Activated CD4-positive, alpha-beta memory T cell treated with anti-CD3 and anti-CD28 coated beads, Interleukin-2, amount 10 ng/mL, durations not matched to agents 7 days and 5 days (primary cell): ENCODE measurements around the gene ACTA2. TPM values are rescaled to one million over a fixed set of nuclear protein-coding genes. Genes with fewer than 3 reads are reported as not detected.

Experiments used
- CTCF ChIA-PET: fragments of 350-600 bp; sonication (Branson Sonifier 250); formaldehyde crosslinking; loops from one replicate; lab custom pipeline; 2021; ENCODE audit warnings: antibody characterized with exemption, inconsistent platforms; lab: Charles Lee
- POLR2A ChIA-PET: fragments of 350-600 bp; sonication (Branson Sonifier 250); formaldehyde crosslinking; loops from one replicate; lab custom pipeline; 2021; ENCODE audit warnings: antibody characterized with exemption; lab: Charles Lee
- DNase-seq: peaks from one replicate; pipeline ENCODE4 v3.0.0-alpha.2; 2020
- H3K27ac Mint-ChIP-seq: one replicate; pipeline ENCODE4 v1.8.0; 2021; ENCODE audit warnings: mild to moderate bottlenecking, mixed read lengths
- H3K27me3 Mint-ChIP-seq: one replicate; pipeline ENCODE4 v1.8.0; 2021; ENCODE audit warnings: mixed read lengths
- H3K36me3 Mint-ChIP-seq: one replicate; pipeline ENCODE4 v1.8.0; 2021; ENCODE audit warnings: low read depth, mixed read lengths
- H3K4me1 Mint-ChIP-seq: one replicate; pipeline ENCODE4 v1.8.0; 2021; ENCODE audit warnings: mixed read lengths
- H3K4me3 Mint-ChIP-seq: one replicate; pipeline ENCODE4 v1.8.0; 2021; ENCODE audit warnings: mild to moderate bottlenecking, mixed read lengths
- H3K9me3 Mint-ChIP-seq: one replicate; pipeline ENCODE4 v1.8.0; 2021; ENCODE audit warnings: mixed read lengths
- total RNA-seq, 2 experiments: library from RNA; stranded (reverse); gene quantifications; one replicate each; pipeline ENCODE4 v1.2.3, GENCODE V29; 2021

Gene ACTA2
- total RNA-seq = 10 to 100 TPM; 14.7 to 15.5 TPM

DNA sequence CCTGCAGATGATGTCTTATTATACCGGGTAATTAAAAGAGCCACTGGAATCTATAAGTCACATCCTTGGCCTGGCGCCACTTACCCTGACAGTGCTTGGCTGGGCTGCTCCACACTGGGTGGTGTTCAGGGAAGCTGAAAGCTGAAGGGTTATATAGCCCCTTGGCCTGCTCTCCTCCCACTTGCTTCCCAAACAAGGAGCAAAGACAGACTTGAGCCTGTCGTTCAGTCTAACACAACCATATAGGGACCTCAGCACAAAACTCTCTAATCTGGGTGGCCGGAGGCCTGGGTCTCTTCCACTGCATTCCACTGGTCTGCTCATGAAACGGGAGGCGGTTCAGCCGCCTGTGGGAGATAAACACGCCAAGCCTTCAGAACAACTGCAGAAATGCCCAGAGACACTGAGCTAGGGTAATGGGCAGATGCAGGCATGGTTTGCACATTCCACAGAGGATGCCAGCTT is at the start of gene ACTA2:
ACTA2 (minus strand) TSS at position 127 of the 465 bp plus-strand sequence. CDS start 3,843 bp downstream, outside the sequence.
- H3K27me3 Mint-ChIP-seq = no peaks in the 10 kb centered on the region
- H3K9me3 Mint-ChIP-seq = no peaks in the 10 kb centered on the region
- POLR2A ChIA-PET = no interaction called here
- no peaks in the 10 kb centered on the region for H3K36me3 Mint-ChIP-seq
- H3K4me1 Mint-ChIP-seq = no peaks in the 10 kb centered on the region
- H3K27ac Mint-ChIP-seq = no peak within 1 kb of the TSS
- CTCF ChIA-PET = interaction anchor here (0.5 kb wide), 1 partner anchor 21 kb away, joined by 5 read pairs; no protein-coding TSS in a partner anchor
- DNase-seq = no peak
- no peak within 1 kb of the TSS for H3K4me3 Mint-ChIP-seq

DNA sequence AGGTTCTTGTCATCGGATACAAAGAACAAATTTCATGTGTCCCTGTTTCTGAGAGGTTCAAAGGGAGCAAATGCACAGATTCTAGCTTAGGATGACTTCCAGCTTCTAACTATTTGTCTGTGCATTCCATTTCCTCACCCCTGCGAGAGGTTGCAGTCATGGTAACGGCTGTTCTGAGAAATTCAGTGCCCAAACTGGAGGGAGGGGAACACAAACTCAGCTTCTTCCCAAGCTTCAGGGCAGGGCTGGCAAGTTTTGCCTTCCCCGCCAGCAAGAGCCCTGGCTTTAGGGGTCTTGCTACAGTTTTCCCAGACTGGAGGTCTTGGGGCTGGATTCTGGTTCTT is 49.1 kb upstream of the ACTA2 start:
- CTCF ChIA-PET = interaction anchor here (0.7 to 1.7 kb wide), 6 partner anchors 9 to 69 kb away, joined by 3 to 14 read pairs (median 6); partner anchors contain the start of gene FAS
- H3K36me3 Mint-ChIP-seq = peaks cover 32% of the 10 kb centered on the region
- peaks cover 70% of the 10 kb centered on the region for H3K4me1 Mint-ChIP-seq
- DNase-seq = peak; percentile 47
- peak overlapping the region; percentile 84 for H3K27ac Mint-ChIP-seq
- H3K9me3 Mint-ChIP-seq = no peaks in the 10 kb centered on the region
- no peaks in the 10 kb centered on the region for H3K27me3 Mint-ChIP-seq
- POLR2A ChIA-PET = interaction anchor here (0.7 to 4.8 kb wide), 6 partner anchors 10 to 413 kb away, joined by 3 to 142 read pairs (median 4); partner anchors contain the start of genes FAS and IFIT5
- peak overlapping the region; percentile 71 for H3K4me3 Mint-ChIP-seq

DNA sequence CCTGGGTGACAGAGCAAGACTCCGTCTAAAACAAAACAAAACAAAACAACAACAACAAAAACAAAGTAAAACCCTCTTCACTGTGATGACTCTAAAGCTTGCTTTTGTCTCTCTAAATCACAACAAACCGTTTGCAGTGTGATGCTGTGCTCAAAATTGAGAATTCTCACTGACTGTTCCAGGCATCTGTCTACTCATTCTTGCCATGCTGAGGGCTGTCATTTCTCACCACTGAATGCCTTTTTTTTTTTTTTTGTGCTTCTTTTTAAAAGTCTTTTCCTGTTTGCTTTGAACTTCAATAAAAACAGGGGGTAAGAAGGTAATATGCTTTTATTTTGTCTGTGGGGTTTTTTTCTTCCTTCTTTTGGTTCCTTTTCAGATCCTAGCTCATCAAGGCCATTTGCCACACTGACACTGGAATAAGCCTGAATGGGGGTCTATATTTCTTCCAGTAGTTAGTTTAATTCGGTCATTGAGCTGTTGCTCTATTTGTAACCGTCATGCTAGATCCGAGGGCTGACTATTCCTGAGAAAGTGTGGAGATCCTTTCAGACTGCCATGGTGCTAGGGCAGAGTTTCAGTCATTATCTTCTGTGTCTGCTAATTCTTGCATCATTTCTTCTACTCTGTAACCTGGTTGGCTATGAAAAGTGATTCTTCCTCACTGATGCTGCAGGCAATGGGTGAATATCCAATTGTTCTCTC is 48.6 kb upstream of the ACTA2 start:
- peak overlapping the region; percentile 71 for H3K4me3 Mint-ChIP-seq

DNA sequence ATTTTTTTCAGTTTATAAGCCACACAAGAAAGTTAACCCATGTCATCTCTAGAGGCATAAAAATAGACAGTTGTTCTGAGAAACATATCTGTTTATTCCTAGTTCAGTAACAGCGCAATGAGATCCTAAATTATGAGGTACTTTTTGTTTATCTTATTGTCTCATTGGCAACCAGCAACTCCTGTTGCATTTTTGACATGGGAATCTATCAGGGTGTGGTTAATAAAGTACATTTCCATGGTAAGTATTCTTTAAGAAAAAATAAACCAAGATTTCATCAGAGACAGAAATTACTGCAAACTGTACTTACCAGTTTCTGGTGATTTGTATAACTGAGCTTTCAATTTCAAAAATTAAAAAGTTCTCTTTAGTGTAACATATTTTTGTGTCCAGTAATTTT is 47.1 kb upstream of the ACTA2 start:
- ChIA-PET POLR2A (interaction anchor here (1.2 to 4.8 kb wide), 2 partner anchors 8 to 120 kb away, joined by 3 to 142 read pairs; partner anchors contain the start of genes FAS and STAMBPL1), CTCF (interaction anchor here (10.6 kb wide), 1 partner anchor 67 kb away, joined by 63 read pairs; no protein-coding TSS in a partner anchor)
- peak overlapping the region; percentile 71 for H3K4me3 Mint-ChIP-seq
- H3K4me1 Mint-ChIP-seq = peaks cover 81% of the 10 kb centered on the region
- peaks cover 34% of the 10 kb centered on the region for H3K36me3 Mint-ChIP-seq
- DNase-seq = no peak
- no peaks in the 10 kb centered on the region for H3K9me3 Mint-ChIP-seq
- no peaks in the 10 kb centered on the region for H3K27me3 Mint-ChIP-seq
- H3K27ac Mint-ChIP-seq = peak overlapping the region; percentile 59

More for the DNA sequence above, 48.6 kb upstream of the ACTA2 start:
- no peaks in the 10 kb centered on the region for H3K9me3 Mint-ChIP-seq
- peak overlapping the region; percentile 84 for H3K27ac Mint-ChIP-seq
- H3K36me3 Mint-ChIP-seq = peaks cover 32% of the 10 kb centered on the region
- no peaks in the 10 kb centered on the region for H3K27me3 Mint-ChIP-seq
- POLR2A ChIA-PET = interaction anchor here (0.7 to 4.8 kb wide), 6 partner anchors 9 to 413 kb away, joined by 3 to 142 read pairs (median 4); partner anchors contain the start of genes FAS and IFIT5
- CTCF ChIA-PET = interaction anchor here (0.7 to 1.7 kb wide), 6 partner anchors 9 to 69 kb away, joined by 3 to 14 read pairs (median 6); partner anchors contain the start of gene FAS
- peaks cover 72% of the 10 kb centered on the region for H3K4me1 Mint-ChIP-seq
- peak; percentile 58 for DNase-seq

DNA sequence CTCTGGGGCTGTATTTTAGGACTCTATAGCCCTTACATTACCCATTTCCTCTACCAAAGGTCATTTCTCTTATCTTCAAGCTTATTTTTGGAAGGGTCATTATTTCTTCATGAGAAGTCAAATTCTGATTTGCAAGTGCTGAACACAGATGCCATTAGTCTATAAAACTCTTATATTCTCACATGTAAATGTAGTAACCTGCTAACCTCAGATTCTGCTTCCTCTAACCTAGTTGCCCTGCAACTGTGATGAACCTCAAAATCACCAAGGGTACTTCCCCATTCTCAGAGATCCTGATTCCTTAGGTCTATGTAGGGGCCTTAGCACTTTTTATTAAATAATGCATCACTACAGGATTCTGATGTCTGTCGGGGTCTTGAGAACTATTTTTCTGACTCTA is 44.4 kb upstream of the ACTA2 start:
- POLR2A ChIA-PET = interaction anchor here (2.0 kb wide), 1 partner anchor 10 kb away, joined by 5 read pairs; no protein-coding TSS in a partner anchor
- Mint-ChIP-seq H3K36me3 (peaks cover 40% of the 10 kb centered on the region), H3K4me1 (peaks cover 78% of the 10 kb centered on the region), H3K27me3 (no peaks in the 10 kb centered on the region), H3K27ac (peak overlapping the region; percentile 2), H3K9me3 (no peaks in the 10 kb centered on the region), H3K4me3 (no peak overlapping the region)
- no peak for DNase-seq
- CTCF ChIA-PET = interaction anchor here (1.1 to 10.6 kb wide), 2 partner anchors 64 to 161 kb away, joined by 3 to 63 read pairs; no protein-coding TSS in a partner anchor

DNA sequence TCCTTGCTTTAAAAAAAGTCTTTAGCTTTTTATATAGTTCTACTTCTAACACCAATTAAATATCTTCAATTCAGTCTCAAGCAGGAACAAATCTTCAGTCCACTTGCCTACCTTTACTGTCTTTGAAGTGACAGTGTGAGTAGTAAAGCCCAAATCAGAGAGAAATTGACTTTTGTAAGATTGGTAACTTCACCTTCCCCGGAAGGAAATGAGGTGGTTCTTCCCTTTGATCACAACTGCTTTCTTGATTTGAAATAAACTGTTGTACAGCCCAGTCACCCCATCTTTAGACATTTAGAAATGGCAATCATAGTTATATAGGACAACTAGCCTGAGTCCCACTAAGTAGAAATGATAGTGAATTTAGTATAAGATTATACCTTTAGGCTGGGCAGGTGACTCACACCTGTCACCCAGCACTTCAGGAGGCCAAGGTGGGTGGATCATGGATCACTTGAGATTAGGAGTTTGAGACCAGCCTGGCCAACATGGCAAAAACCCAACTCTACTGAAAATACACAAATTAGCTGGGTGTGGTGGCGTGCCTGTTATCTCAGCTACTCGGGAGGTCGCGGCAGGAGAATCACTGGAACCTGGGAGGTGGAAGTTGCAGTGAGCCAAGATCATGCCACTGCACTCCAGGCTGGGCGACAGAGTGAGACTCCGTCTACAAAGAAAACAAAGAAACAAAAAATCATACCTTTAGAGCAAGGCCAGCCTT is 42.7 kb upstream of the ACTA2 start:
- DNase-seq = no peak

DNA sequence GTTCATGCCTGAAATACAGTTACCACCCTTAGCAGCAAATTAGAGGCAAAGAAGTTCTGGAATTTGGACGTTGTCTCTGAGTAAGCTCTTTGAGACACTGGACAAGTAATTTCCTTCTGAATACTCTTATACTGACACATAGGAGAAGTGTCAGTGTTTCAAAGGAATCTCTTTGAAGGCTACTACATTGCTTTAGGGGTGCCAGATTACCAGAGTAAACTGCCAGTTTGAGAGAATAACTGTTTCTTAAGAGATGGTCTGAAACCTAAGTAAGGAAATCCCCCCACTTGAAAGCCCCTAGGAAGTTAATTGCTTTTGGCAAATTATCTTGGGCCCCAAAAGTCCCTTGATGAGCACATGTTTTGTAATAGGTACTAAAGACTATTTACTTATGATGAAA is 41.4 kb upstream of the ACTA2 start:
- no peak for DNase-seq
- H3K36me3 Mint-ChIP-seq = peaks cover 53% of the 10 kb centered on the region
- ChIA-PET POLR2A (interaction anchor here (0.8 to 6.1 kb wide), 5 partner anchors 6 to 113 kb away, joined by 3 to 142 read pairs (median 46); partner anchors contain the start of gene STAMBPL1), CTCF (interaction anchor here (0.7 to 10.6 kb wide), 6 partner anchors 10 to 158 kb away, joined by 3 to 63 read pairs (median 3); partner anchors contain the start of gene STAMBPL1)
- H3K4me1 Mint-ChIP-seq = peaks cover 67% of the 10 kb centered on the region
- H3K27ac Mint-ChIP-seq = peak overlapping the region; percentile 64
- H3K9me3 Mint-ChIP-seq = no peaks in the 10 kb centered on the region
- H3K4me3 Mint-ChIP-seq = peak overlapping the region; percentile 69
- H3K27me3 Mint-ChIP-seq = no peaks in the 10 kb centered on the region

More for the DNA sequence above, 42.7 kb upstream of the ACTA2 start:
- Mint-ChIP-seq H3K4me1 (peaks cover 65% of the 10 kb centered on the region), H3K27me3 (no peaks in the 10 kb centered on the region), H3K27ac (peak overlapping the region; percentile 60), H3K36me3 (peaks cover 52% of the 10 kb centered on the region), H3K9me3 (no peaks in the 10 kb centered on the region), H3K4me3 (peak overlapping the region; percentile 25)
- ChIA-PET POLR2A (interaction anchor here (0.7 to 6.1 kb wide), 6 partner anchors 8 to 114 kb away, joined by 3 to 57 read pairs (median 4); no protein-coding TSS in a partner anchor), CTCF (interaction anchor here (1.6 to 10.6 kb wide), 2 partner anchors 62 to 115 kb away, joined by 4 to 63 read pairs; partner anchors contain the start of gene STAMBPL1)

DNA sequence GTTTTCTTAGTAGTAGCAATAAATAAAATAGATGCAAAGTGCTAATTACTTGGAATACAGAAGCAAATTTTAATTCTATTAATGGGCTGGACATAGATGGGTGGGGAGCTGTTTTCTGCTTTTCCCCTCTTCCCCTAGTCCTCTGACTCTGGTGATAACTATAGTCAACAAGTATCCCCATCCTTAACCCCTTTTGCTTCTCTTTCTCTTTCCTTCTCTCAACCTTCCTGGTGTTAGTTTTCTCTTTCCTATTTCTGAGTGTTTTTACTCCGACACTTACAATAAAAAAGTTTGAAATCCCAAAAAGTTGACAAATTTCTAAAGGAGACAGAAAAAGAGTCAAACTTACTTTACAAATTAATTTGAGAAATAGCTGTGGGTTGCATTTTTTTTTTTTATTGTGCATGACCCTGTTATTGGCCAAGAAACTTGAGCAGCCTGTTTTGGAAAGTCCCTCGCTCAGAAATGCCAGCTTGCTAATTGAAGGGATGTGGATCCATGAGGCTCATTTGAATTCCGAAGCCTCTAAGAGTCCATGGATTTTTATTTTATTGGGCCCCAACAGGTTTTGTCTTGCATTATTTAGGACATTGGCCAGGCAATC is 40.5 kb upstream of the ACTA2 start:
- H3K9me3 Mint-ChIP-seq = no peaks in the 10 kb centered on the region

DNA sequence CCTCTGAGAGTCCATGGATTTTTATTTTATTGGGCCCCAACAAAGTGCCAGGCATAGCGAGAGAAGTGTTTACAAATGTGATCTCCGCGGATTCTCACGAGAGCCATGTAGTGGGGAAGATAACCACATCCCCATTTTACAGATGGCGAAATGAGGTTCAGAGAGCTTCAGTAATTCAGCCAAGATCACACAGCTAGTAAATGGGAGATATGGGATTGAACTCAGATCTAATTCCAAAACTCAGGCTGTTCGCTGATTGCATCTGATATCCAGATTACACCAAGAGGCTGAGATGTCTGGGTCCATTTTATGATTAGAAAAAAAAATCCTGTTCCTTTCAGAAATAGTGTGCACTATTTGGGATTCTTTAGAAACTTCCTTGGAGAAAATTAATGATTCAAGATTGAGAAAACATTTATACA is 39.3 kb upstream of the ACTA2 start:
- H3K4me3 Mint-ChIP-seq = peak overlapping the region; percentile 99
- peak overlapping the region; percentile 99 for H3K27ac Mint-ChIP-seq
- peak; percentile 53 for DNase-seq
- peaks cover 2% of the 10 kb centered on the region for H3K9me3 Mint-ChIP-seq
- CTCF ChIA-PET = interaction anchor here (0.6 to 10.6 kb wide), 4 partner anchors 9 to 59 kb away, joined by 3 to 63 read pairs (median 6); no protein-coding TSS in a partner anchor
- H3K4me1 Mint-ChIP-seq = peaks cover 74% of the 10 kb centered on the region
- POLR2A ChIA-PET = interaction anchor here (0.6 to 6.1 kb wide), 26 partner anchors 8 to 710 kb away, joined by 3 to 142 read pairs (median 6); partner anchors contain the start of genes CH25H, IFIT5, KIF20B and LIPA
- H3K36me3 Mint-ChIP-seq = peaks cover 53% of the 10 kb centered on the region
- H3K27me3 Mint-ChIP-seq = no peaks in the 10 kb centered on the region

More for the DNA sequence above, 40.5 kb upstream of the ACTA2 start:
- POLR2A ChIA-PET = interaction anchor here (0.8 to 6.1 kb wide), 10 partner anchors 7 to 1131 kb away, joined by 3 to 142 read pairs (median 6); partner anchors contain the start of genes CH25H, KIF20B and STAMBPL1
- peaks cover 51% of the 10 kb centered on the region for H3K36me3 Mint-ChIP-seq
- CTCF ChIA-PET = interaction anchor here (0.8 to 10.6 kb wide), 5 partner anchors 8 to 157 kb away, joined by 3 to 63 read pairs (median 3); no protein-coding TSS in a partner anchor
- H3K27me3 Mint-ChIP-seq = no peaks in the 10 kb centered on the region
- no peak for DNase-seq
- H3K4me3 Mint-ChIP-seq = peak overlapping the region; percentile 76
- H3K27ac Mint-ChIP-seq = peak overlapping the region; percentile 86
- H3K4me1 Mint-ChIP-seq = peaks cover 73% of the 10 kb centered on the region

DNA sequence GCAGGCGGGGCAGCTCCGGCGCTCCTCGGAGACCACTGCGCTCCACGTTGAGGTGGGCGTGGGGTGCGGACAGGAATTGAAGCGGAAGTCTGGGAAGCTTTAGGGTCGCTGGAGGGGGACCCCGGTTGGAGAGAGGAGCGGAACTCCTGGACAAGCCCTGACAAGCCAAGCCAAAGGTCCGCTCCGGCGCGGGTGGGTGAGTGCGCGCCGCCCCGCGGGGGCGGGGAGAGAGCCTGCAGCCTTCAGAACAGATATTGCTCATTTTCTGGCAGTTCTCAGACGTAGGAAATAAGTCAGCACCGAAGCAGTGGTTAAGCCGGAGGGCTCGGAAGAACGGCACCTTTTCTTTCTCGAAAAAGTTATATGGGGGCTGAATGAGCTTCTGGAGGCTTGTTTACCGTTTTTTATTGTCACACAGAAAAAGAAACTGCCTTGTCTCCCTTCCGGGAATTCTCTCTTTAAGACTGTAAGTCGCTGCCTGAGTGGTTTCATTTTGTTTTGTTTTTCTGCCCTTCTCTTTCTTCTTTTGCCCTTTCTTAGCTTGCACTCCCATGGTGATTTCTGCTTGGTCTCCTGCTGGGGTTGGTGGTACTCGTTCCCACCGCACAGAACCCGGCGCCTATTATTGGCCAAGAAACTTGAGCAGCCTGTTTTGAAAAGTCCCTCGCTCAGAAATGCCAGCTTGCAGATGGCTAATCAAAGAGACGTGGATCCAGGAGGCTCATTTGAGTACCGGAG is 38.8 kb upstream of the ACTA2 start:
- POLR2A ChIA-PET = interaction anchor here (0.6 to 6.1 kb wide), 43 partner anchors 9 to 1173 kb away, joined by 3 to 142 read pairs (median 5); partner anchors contain the start of genes ATAD1, CH25H, IFIT5 and KIF20B

More for the DNA sequence above, 38.8 kb upstream of the ACTA2 start:
- Mint-ChIP-seq H3K36me3 (peaks cover 56% of the 10 kb centered on the region), H3K4me3 (peak overlapping the region; percentile 99), H3K4me1 (peaks cover 74% of the 10 kb centered on the region), H3K27me3 (no peaks in the 10 kb centered on the region), H3K9me3 (peaks cover 6% of the 10 kb centered on the region), H3K27ac (peak overlapping the region; percentile 99)
- DNase-seq = peak; percentile 75
- CTCF ChIA-PET = interaction anchor here (0.6 to 10.6 kb wide), 7 partner anchors 10 to 58 kb away, joined by 3 to 63 read pairs (median 5); no protein-coding TSS in a partner anchor
